NCI-H1092 treated with DMSO at 0.1 percent for 48 hours (cell line): ENCODE results near the gene TRIM36.
A peak's percentile ranks its signal among the peaks of the same experiment; 100 is the strongest.

Experiments
- DNase-seq: peaks from one replicate; lab custom pipeline; 2025; lab: John Stamatoyannopoulos, UW

TRIM36 gene

GRCh38 chr5:115169487-115170133 lies at the start of gene TRIM36:
TSS of gene TRIM36 (minus strand) at chr5:115169908. CDS start at chr5:115169634, 274 bp downstream.
- DNase-seq = peak; percentile 89

- DNase-seq = no peak
Measured at GRCh38 chr5:115214541-115214940, 44.8 kb upstream of the TRIM36 start.

- no peak for DNase-seq
Measured at GRCh38 chr5:115209279-115209678, 39.6 kb upstream of the TRIM36 start.

GRCh38 chr5:115202952-115203351 lies 33.2 kb upstream of the TRIM36 start:
- no peak for DNase-seq

- DNase-seq = no peak
Measured at GRCh38 chr5:115196161-115196560, 26.5 kb upstream of the TRIM36 start.

- DNase-seq = no peak
Measured at GRCh38 chr5:115194676-115195075, 25.0 kb upstream of the TRIM36 start.

GRCh38 chr5:115193295-115193694 lies 23.6 kb upstream of the TRIM36 start:
- no peak for DNase-seq

GRCh38 chr5:115192098-115192497 lies 22.4 kb upstream of the TRIM36 start:
- DNase-seq = no peak

GRCh38 chr5:115191474-115192031 lies 21.8 kb upstream of the TRIM36 start:
- no peak for DNase-seq

- no peak for DNase-seq
Measured at GRCh38 chr5:115190388-115190787, 20.7 kb upstream of the TRIM36 start.

GRCh38 chr5:115189866-115190265 lies 20.2 kb upstream of the TRIM36 start:
- DNase-seq = no peak

- no peak for DNase-seq
Measured at GRCh38 chr5:115186794-115187193, 17.1 kb upstream of the TRIM36 start.

GRCh38 chr5:115184770-115185169 lies 15.1 kb upstream of the TRIM36 start:
- no peak for DNase-seq

- no peak for DNase-seq
Measured at GRCh38 chr5:115181757-115182156, 12.0 kb upstream of the TRIM36 start.

GRCh38 chr5:115180165-115180709 lies 10.5 kb upstream of the TRIM36 start:
- DNase-seq = peak; percentile 63

- DNase-seq = no peak
Measured at GRCh38 chr5:115179394-115180164, 9.9 kb upstream of the TRIM36 start.

- DNase-seq = no peak
Measured at GRCh38 chr5:115179030-115179393, 9.3 kb upstream of the TRIM36 start.

- DNase-seq = no peak
Measured at GRCh38 chr5:115170929-115171510, 1.3 kb upstream of the TRIM36 start.

- DNase-seq = peak; percentile 71
Measured at GRCh38 chr5:115170134-115170928, 623 bp upstream of the TRIM36 start.

GRCh38 chr5:115168829-115169486 lies 750 bp downstream of the TRIM36 start:
- peak; percentile 42 for DNase-seq

GRCh38 chr5:115166744-115167393 lies 2.8 kb downstream of the TRIM36 start:
- no peak for DNase-seq
